ENCODE measurements around the gene PSORS1C2.
"Not testable (repeated sequence)": the region's sequence is repeated elsewhere in the genome, so short reads cannot be mapped to it uniquely, and the experiment has no call there.

GRCh38 chr6:31169858-31170599 is 31.2 kb upstream of the PSORS1C2 start:
- TF ChIP-seq CTCF, EP300 (IDR thresholded peaks at IDR 0.05): not testable (repeated sequence)

Data from ovary (tissue), 3 donors.